CD4-positive, alpha-beta T cell treated with Interleukin-4 for 1 hour (primary cell): ENCODE measurements around the gene GRM4.

Experiments used
- DNase-seq, 2 donors: peaks; one replicate each; pipeline ENCODE4 v3.0.0-alpha.2; 2020 to 2022

The GRM4 gene

DNA sequence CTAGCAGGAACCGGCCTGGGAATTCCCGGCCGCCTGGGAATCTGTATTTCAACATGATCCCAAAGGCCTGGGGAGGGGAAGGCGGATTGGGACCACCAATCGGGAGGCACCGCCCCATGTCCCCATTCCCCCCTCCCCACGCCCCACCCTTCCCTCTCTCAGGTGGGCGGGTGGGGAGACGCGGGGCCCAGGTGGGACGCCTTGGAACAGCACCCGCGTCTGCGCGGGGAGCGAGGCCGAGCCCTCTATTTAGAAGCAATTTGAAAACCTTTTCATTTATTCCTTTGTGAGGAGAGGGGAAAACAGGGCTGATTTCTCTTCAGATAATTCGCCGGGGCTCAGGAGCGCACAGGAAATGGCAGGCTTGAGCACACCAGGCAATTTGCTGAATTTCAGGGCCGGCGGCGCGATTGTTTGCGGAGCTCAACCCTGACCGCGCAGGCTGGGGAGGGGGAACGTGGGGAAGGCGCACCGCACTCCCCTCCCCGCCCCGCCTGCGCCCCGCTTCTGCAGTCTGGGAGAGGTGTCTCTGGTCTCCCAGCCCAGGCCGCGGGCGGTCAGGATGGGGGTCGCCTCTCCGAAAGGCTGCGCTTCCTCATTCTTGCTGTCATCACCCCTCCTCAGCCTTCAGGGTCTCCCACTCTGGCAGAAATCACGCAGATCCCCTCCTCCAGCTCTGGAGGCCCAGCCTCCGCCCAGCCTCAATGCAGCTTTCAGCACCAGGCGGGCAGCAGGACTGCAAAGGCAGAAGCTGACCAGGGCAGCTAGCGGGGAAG, 170.0 kb downstream of the GRM4 start:
- DNase-seq, result no peak

DNA sequence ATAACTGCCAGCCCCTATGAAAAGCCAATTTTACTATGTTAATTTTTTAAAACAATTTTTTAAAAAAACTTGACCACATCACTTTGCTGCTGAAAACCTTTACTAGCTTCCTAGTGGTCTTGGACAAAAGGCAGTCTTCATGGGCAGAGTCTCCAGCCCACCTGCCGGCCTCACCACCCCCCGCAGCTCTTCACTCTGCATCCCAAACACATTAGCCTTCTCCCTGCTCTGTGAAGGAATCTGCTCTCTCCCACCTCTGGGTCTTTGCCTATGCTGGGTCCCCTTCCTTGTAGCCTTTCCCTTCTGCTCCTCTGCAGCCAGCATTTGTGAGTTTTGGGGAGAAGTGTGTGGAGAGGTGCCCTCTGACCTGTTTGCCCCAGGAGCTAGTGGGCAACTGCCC, 171.4 kb downstream of the GRM4 start:
- no peak for DNase-seq

DNA sequence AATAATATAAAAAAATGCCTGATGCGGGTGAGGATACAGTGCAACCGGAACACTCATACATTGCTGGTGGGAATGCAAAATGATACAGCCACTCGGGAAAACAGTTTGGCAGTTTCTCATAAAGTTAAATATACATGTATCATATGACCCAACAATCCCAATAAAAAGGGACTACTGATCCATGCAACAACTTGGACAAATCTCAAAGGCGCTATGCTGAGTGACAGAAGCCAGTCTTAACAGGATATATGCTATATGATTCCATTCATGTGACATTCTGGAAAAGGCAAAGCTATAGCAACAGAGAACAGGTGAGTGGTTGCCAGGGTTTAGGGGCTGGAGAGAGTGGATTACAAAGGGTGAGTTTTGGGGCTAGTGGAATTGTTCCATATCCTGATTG, 171.9 kb downstream of the GRM4 start:
- no peak for DNase-seq

DNA sequence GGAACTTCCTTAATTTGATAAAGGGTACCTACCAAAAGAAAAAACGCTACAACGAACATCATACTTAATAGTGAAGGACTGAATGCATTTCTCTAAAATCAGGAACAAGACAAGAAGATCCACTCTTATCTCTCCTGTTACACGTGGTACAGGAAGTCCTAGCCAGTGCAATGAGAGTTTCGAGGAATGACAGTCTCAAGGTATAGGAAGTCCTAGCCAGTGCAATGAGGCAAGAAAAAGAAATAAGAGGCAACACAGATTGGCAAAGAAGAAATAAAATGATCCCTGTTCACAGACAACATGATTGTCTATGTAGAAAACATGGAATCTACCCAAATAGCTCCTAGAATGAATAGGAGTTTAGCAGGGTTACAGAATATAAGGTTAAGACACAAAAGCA, 174.3 kb downstream of the GRM4 start:
- no peak for DNase-seq
